Panc1 (cell line): Measurements from ENCODE around the gene RBPJL. TPM values are rescaled to one million over a fixed set of nuclear protein-coding genes. Genes with fewer than 3 reads are reported as not detected.

Experiments
- ATAC-seq: fragments of 200-7000 bp; cut with Tn5 transposase; 2 replicates; pipeline ENCODE4 v1.9.1; 2020; ENCODE audit warnings: mild to moderate bottlenecking, moderate library complexity
- BruUV-seq: library from RNA; stranded (reverse); fragments of 400-500 nt; replicated peaks from 2 replicates; lab custom pipeline; 2021; lab: Mats Ljungman, UMichigan
- CTCF ChIA-PET: fragments of 300-600 bp; sonication (Branson Sonifier 250); formaldehyde crosslinking; loops from one replicate; lab custom pipeline; 2022; ENCODE audit warnings: antibody characterized with exemption; lab: Charles Lee
- POLR2A ChIA-PET: fragments of 300-600 bp; sonication (Branson Sonifier 250); formaldehyde crosslinking; loops from one replicate; lab custom pipeline; 2022; ENCODE audit warnings: antibody characterized with exemption; lab: Charles Lee
- DNase-seq: peaks from one replicate; pipeline ENCODE4 v3.0.0-alpha.2; 2010; ENCODE audit warnings: low read depth, low spot score
- H3K27ac ChIP-seq: 2 replicates; pipeline ENCODE4 v1.5.1; 2011; ENCODE audit warnings: mild to moderate bottlenecking, low read length, inconsistent platforms
- H3K27me3 ChIP-seq: fragments of 200-500 bp; sonication (Bioruptor generic); 2 replicates; pipeline ENCODE4 v1.6.0; 2014; ENCODE audit warnings: low read length, inconsistent platforms; ENCODE audit not compliant: control insufficient read depth, insufficient read depth
- H3K36me3 ChIP-seq: fragments of 200-500 bp; sonication (Bioruptor generic); 2 replicates; pipeline ENCODE4 v1.5.1; 2014; ENCODE audit warnings: inconsistent platforms, mild to moderate bottlenecking, low read length, moderate library complexity; ENCODE audit not compliant: control insufficient read depth, insufficient read depth
- H3K4me1 ChIP-seq: 2 replicates; pipeline ENCODE4 v1.5.1; 2011; ENCODE audit warnings: inconsistent platforms, mild to moderate bottlenecking, low read length, moderate library complexity; ENCODE audit not compliant: control insufficient read depth, insufficient read depth
- H3K4me3 ChIP-seq, 2 experiments: 2 replicates each; pipeline ENCODE4 v1.5.1; 2011 to 2012; ENCODE audit warnings: low read depth in 2 of 2, low read length in 2 of 2, mild to moderate bottlenecking in 2 of 2, inconsistent platforms in 1 of 2, moderate library complexity in 1 of 2
- H3K9me3 ChIP-seq: fragments of 200-500 bp; sonication (Bioruptor generic); 2 replicates; pipeline ENCODE4 v1.5.1; 2014; ENCODE audit warnings: low read depth, mild to moderate bottlenecking, inconsistent platforms, low read length, moderate library complexity; ENCODE audit not compliant: control insufficient read depth, insufficient read depth
- CTCF ChIP-seq: fragments of 450-650 bp; IDR thresholded peaks from 2 replicates; pipeline ENCODE4 v1.5.1; 2017; ENCODE audit warnings: mild to moderate bottlenecking
- POLR2AphosphoS5 ChIP-seq: IDR thresholded peaks from 2 replicates; pipeline ENCODE4 v1.6.1; 2012; ENCODE audit warnings: mild to moderate bottlenecking, low read depth, low read length, moderate library complexity
- REST ChIP-seq, 2 experiments: IDR thresholded peaks; 2 replicates each; pipeline ENCODE4 v1.6.1; 2011 to 2012; ENCODE audit warnings: low read depth in 2 of 2, control low read depth in 1 of 2, low read length in 1 of 2, mild to moderate bottlenecking in 1 of 2, moderate library complexity in 1 of 2; ENCODE audit not compliant: insufficient read depth in 1 of 2
- SIN3A ChIP-seq: IDR thresholded peaks from 2 replicates; pipeline ENCODE4 v1.6.1; 2012; ENCODE audit warnings: low read depth, mild to moderate bottlenecking, low read length, moderate library complexity, borderline replicate concordance; ENCODE audit not compliant: insufficient read depth
- TCF7L2 ChIP-seq: IDR thresholded peaks from 2 replicates; pipeline ENCODE4 v1.6.1; 2011; ENCODE audit warnings: mild to moderate bottlenecking, low read depth, low read length, inconsistent platforms
- in situ Hi-C: cut with HindIII; loops from 2 replicates; pipeline ENCODE4 v1.10.0; 2016; ENCODE audit warnings: low sequenced_read_pairs, low pct_unique_long_range_greater_than_20kb
- intact Hi-C: fragments of 100-400 bp; cut with micrococcal nuclease; formaldehyde crosslinking; loops from one replicate; pipeline ENCODE4 v1.10.0; 2022; ENCODE audit not compliant: unreplicated experiment
- total RNA-seq: library from RNA; stranded (reverse); gene quantifications from one replicate; pipeline ENCODE4 v1.2.1, GENCODE V29; 2021; ENCODE audit not compliant: unreplicated experiment

RBPJL gene
- total RNA-seq, 1 experiment from 2014 or later, result 0.18 TPM

GRCh38 chr20:45338121-45339030 is 31.7 kb downstream of the RBPJL start:
- ATAC-seq (no peak), DNase-seq (no peak)
- CTCF ChIA-PET, result interaction anchor here (1.5 kb wide), 1 partner anchor 15 kb away, joined by 4 read pairs; no protein-coding TSS in a partner anchor
- H3K4me1 ChIP-seq, result peaks cover 79% of the 10 kb centered on the region
- intact Hi-C loops (no loop called here), in situ Hi-C loops (no loop called here)
- no peaks in the 10 kb centered on the region for H3K9me3 ChIP-seq
- H3K36me3 ChIP-seq, result no peaks in the 10 kb centered on the region; the same call in 1 of the 2 replicates
- POLR2A ChIA-PET, result no interaction called here
- H3K4me3 ChIP-seq, result peak overlapping the region in 1 of 2 experiments; percentile 25; a peak in 1 of 4 replicates
- H3K27me3 ChIP-seq, result no peaks in the 10 kb centered on the region
- BruUV-seq, result no TSS peak
- peak overlapping the region; percentile 88 for H3K27ac ChIP-seq
- no peak for TF ChIP-seq REST (IDR thresholded peaks at IDR 0.05; ENCODE audit: insufficient read depth in 1 of 2, low read depth in 2 of 2, low read length in 1 of 2)

- CTCF ChIA-PET, result no interaction called here
- peaks cover 86% of the 10 kb centered on the region for H3K4me1 ChIP-seq
- no peaks in the 10 kb centered on the region for H3K27me3 ChIP-seq
- ATAC-seq (no peak), DNase-seq (no peak)
- in situ Hi-C loops, result no loop called here
- TF ChIP-seq CTCF, result no peak
- TF ChIP-seq REST (IDR thresholded peaks at IDR 0.05; ENCODE audit: insufficient read depth in 1 of 2, low read depth in 2 of 2, low read length in 1 of 2), result no peak
- TF ChIP-seq SIN3A, result no peak
- TF ChIP-seq POLR2AphosphoS5, result no peak
- TF ChIP-seq TCF7L2, result no peak
- peak overlapping the region; percentile 88 for H3K27ac ChIP-seq
- no peak overlapping the region for H3K4me3 ChIP-seq
- no peaks in the 10 kb centered on the region for H3K36me3 ChIP-seq
- POLR2A ChIA-PET, result no interaction called here
- BruUV-seq, result no TSS peak
- intact Hi-C loops, result no loop called here
- no peaks in the 10 kb centered on the region for H3K9me3 ChIP-seq
Measured at GRCh38 chr20:45339084-45339483, 32.4 kb downstream of the RBPJL start.
